H9 (cell line): Measurements from ENCODE around the gene TMEM184B. TPM values are rescaled to one million over a fixed set of nuclear protein-coding genes. Genes with fewer than 3 reads are reported as not detected.
A peak's percentile ranks its signal among the peaks of the same experiment; 100 is the strongest.

Source experiments
- DNase-seq: peaks from one replicate; pipeline ENCODE4 v3.0.0-alpha.2; 2017
- H2AFZ ChIP-seq: one replicate; pipeline ENCODE4 v1.6.1; 2013; ENCODE audit warnings: mild to moderate bottlenecking, low read length, control low read depth, moderate library complexity
- H2AK5ac ChIP-seq: 2 replicates; pipeline ENCODE4 v1.6.1; 2013; ENCODE audit warnings: low read length, control low read depth, mixed read lengths; ENCODE audit not compliant: insufficient read length
- H2BK120ac ChIP-seq: one replicate; pipeline ENCODE4 v1.6.1; 2013; ENCODE audit warnings: low read depth, mild to moderate bottlenecking, low read length, control low read depth, inconsistent platforms; ENCODE audit not compliant: poor library complexity, severe bottlenecking
- H2BK12ac ChIP-seq: 2 replicates; pipeline ENCODE4 v1.6.1; 2013; ENCODE audit warnings: low read length, control low read depth, mixed read lengths, low read depth; ENCODE audit not compliant: insufficient read length
- H2BK15ac ChIP-seq: 2 replicates; pipeline ENCODE4 v1.6.1; 2013; ENCODE audit warnings: low read depth, low read length, control low read depth
- H2BK20ac ChIP-seq: one replicate; pipeline ENCODE4 v1.6.1; 2013; ENCODE audit warnings: low read depth, mild to moderate bottlenecking, low read length, control low read depth, inconsistent platforms; ENCODE audit not compliant: poor library complexity, severe bottlenecking
- H2BK5ac ChIP-seq: 2 replicates; pipeline ENCODE4 v1.6.1; 2013; ENCODE audit warnings: low read length, control low read depth, mixed read lengths; ENCODE audit not compliant: insufficient read length
- H3K14ac ChIP-seq: 2 replicates; pipeline ENCODE4 v1.6.1; 2013; ENCODE audit warnings: low read length, control low read depth; ENCODE audit not compliant: insufficient read depth
- H3K18ac ChIP-seq: 2 replicates; pipeline ENCODE4 v1.6.1; 2013; ENCODE audit warnings: low read depth, mild to moderate bottlenecking, mixed read lengths, low read length, control low read depth; ENCODE audit not compliant: insufficient read length
- H3K23ac ChIP-seq: 2 replicates; pipeline ENCODE4 v1.6.1; 2013; ENCODE audit warnings: low read length, control low read depth, mixed read lengths, low read depth; ENCODE audit not compliant: insufficient read length
- H3K23me2 ChIP-seq: 2 replicates; pipeline ENCODE4 v1.6.1; 2013; ENCODE audit warnings: low read depth, mild to moderate bottlenecking, mixed read lengths, low read length, control low read depth; ENCODE audit not compliant: insufficient read length, poor library complexity, severe bottlenecking
- H3K27ac ChIP-seq: 2 replicates; pipeline ENCODE4 v1.5.1; 2013; ENCODE audit warnings: low read length, control low read depth, mixed read lengths, low read depth; ENCODE audit not compliant: insufficient read length
- H3K27me3 ChIP-seq: 2 replicates; pipeline ENCODE4 v1.6.1; 2013; ENCODE audit warnings: low read length, control low read depth, inconsistent platforms; ENCODE audit not compliant: insufficient read depth
- H3K4ac ChIP-seq: 2 replicates; pipeline ENCODE4 v1.6.1; 2013; ENCODE audit warnings: low read depth, mild to moderate bottlenecking, control low read depth, inconsistent platforms, low read length, moderate library complexity
- H3K4me1 ChIP-seq: 2 replicates; pipeline ENCODE4 v1.6.1; 2013; ENCODE audit warnings: low read length, control low read depth, inconsistent platforms; ENCODE audit not compliant: insufficient read depth
- H3K4me2 ChIP-seq: 2 replicates; pipeline ENCODE4 v1.6.1; 2013; ENCODE audit warnings: low read length, control low read depth, mixed read lengths; ENCODE audit not compliant: insufficient read length, insufficient read depth
- H3K56ac ChIP-seq: 2 replicates; pipeline ENCODE4 v1.6.1; 2013; ENCODE audit warnings: low read depth, mild to moderate bottlenecking, mixed read lengths, low read length, control low read depth; ENCODE audit not compliant: insufficient read length
- H3K79me1 ChIP-seq: 2 replicates; pipeline ENCODE4 v1.6.1; 2013; ENCODE audit warnings: low read depth, mild to moderate bottlenecking, moderate library complexity, low read length, control low read depth, inconsistent platforms; ENCODE audit not compliant: insufficient read depth, poor library complexity, severe bottlenecking
- H3K79me2 ChIP-seq: 2 replicates; pipeline ENCODE4 v1.6.1; 2013; ENCODE audit warnings: low read length, control low read depth, inconsistent platforms; ENCODE audit not compliant: insufficient read depth
- H3K9ac ChIP-seq: 2 replicates; pipeline ENCODE4 v1.6.1; 2013; ENCODE audit warnings: low read length, control low read depth, mixed read lengths; ENCODE audit not compliant: insufficient read length; ENCODE audit errors: extremely low read depth
- H3K9me3 ChIP-seq: one replicate; pipeline ENCODE4 v1.6.1; 2013; ENCODE audit warnings: low read depth, low read length, inconsistent platforms; ENCODE audit not compliant: control insufficient read depth
- H3T11ph ChIP-seq: one replicate; pipeline ENCODE4 v1.6.1; 2013; ENCODE audit warnings: mild to moderate bottlenecking, low read length, control low read depth, inconsistent platforms
- H4K20me1 ChIP-seq: one replicate; pipeline ENCODE4 v1.6.1; 2013; ENCODE audit not compliant: control insufficient read depth, insufficient read length, insufficient read depth
- H4K5ac ChIP-seq: 2 replicates; pipeline ENCODE4 v1.6.1; 2013; ENCODE audit warnings: low read depth, mild to moderate bottlenecking, mixed read lengths, low read length, control low read depth; ENCODE audit not compliant: insufficient read length
- H4K8ac ChIP-seq: replicated peaks from 2 replicates; pipeline ENCODE4 v1.6.1; 2013; ENCODE audit warnings: low read length, control low read depth, mixed read lengths, low read depth; ENCODE audit not compliant: insufficient read length
- H4K91ac ChIP-seq: 2 replicates; pipeline ENCODE4 v1.6.1; 2013; ENCODE audit warnings: low read depth, mild to moderate bottlenecking, moderate library complexity, mixed read lengths, low read length, control low read depth; ENCODE audit not compliant: insufficient read length
- H3K27ac Mint-ChIP-seq, 3 experiments: 2 replicates in 2 of 3; 3 replicates in 1 of 3; pipeline ENCODE4 v1.8.0; 2020 to 2021; ENCODE audit warnings: mixed read lengths in 3 of 3, mild to moderate bottlenecking in 1 of 3, moderate library complexity in 1 of 3
- H3K27me3 Mint-ChIP-seq: 2 replicates; pipeline ENCODE4 v1.8.0; 2021; ENCODE audit warnings: low read depth, mild to moderate bottlenecking, moderate library complexity, mixed read lengths
- H3K36me3 Mint-ChIP-seq, 3 experiments: 2 replicates in 2 of 3; 3 replicates in 1 of 3; pipeline ENCODE4 v1.8.0; 2020 to 2021; ENCODE audit warnings: low read depth in 3 of 3, mixed read lengths in 3 of 3; ENCODE audit not compliant: insufficient read depth in 1 of 3
- H3K4me1 Mint-ChIP-seq, 2 experiments: 2 replicates each; pipeline ENCODE4 v1.8.0; 2020; ENCODE audit warnings: mixed read lengths in 2 of 2
- H3K4me3 Mint-ChIP-seq, 2 experiments: 2 replicates in 1 of 2; 3 replicates in 1 of 2; pipeline ENCODE4 v1.8.0; 2020 to 2021; ENCODE audit warnings: mild to moderate bottlenecking in 2 of 2, mixed read lengths in 2 of 2, moderate library complexity in 1 of 2
- H3K9me3 Mint-ChIP-seq, 2 experiments: 2 replicates in 1 of 2; 3 replicates in 1 of 2; pipeline ENCODE4 v1.8.0; 2020; ENCODE audit warnings: mild to moderate bottlenecking in 2 of 2, mixed read lengths in 2 of 2, moderate library complexity in 1 of 2
- CTCF ChIP-seq: fragments of 200-600 bp; sonication (generic); conservative IDR thresholded peaks from 3 replicates; pipeline ENCODE4 v1.8.0; 2021; ENCODE audit warnings: antibody characterized with exemption, mild to moderate bottlenecking
- WGBS: extraction: QIAGEN DNeasy Blood & Tissue Kit; methylation state at CpG from one replicate; pipeline ENCODE4 v1.1.7; 2013; ENCODE audit warnings: missing lambda C conversion rate, low lambda C conversion rate, mixed read lengths; ENCODE audit not compliant: insufficient read length; ENCODE audit errors: extremely low coverage; 5-methylcytosine and 5-hydroxymethylcytosine counted together
- total RNA-seq: library from RNA; stranded (reverse); gene quantifications from 2 replicates; pipeline ENCODE4 v1.2.1, GENCODE V29; 2021

Gene TMEM184B
- total RNA-seq, 1 experiment from 2014 or later, result 58.5 TPM

- Mint-ChIP-seq H3K27ac (peak overlapping the region in 2 of 3 experiments; percentile 49 to 88; a peak in 3 of 7 replicates), H3K4me1 (peaks cover 19 to 33% of the 10 kb centered on the region in 2 experiments), H3K4me3 (no peak overlapping the region; a peak in 1 of 5 replicates), H3K27me3 (peaks cover 1% of the 10 kb centered on the region; the same call in 1 of the 2 replicates), H3K9me3 (no peaks in the 10 kb centered on the region), H3K36me3 (peaks cover 31 to 76% (median 62%) of the 10 kb centered on the region in 3 experiments; a peak in 6 of 7 replicates)
- DNase-seq, result no peak
- H3K9me3 ChIP-seq, result no peaks in the 10 kb centered on the region
- H3K23me2 ChIP-seq, result no peaks in the 10 kb centered on the region
- no peak overlapping the region for H3K18ac ChIP-seq
- H2BK12ac ChIP-seq, result no peak overlapping the region
- no peak overlapping the region for H3K27ac ChIP-seq
- no peak overlapping the region for H2BK120ac ChIP-seq
- no peak overlapping the region for H3K56ac ChIP-seq
- H2AK5ac ChIP-seq, result no peak overlapping the region
- H4K20me1 ChIP-seq, result peaks cover 2% of the 10 kb centered on the region
- no peak overlapping the region for H3K14ac ChIP-seq
- no CpG with 5 or more reads among the region's 22 CpGs for WGBS
- H3K79me1 ChIP-seq, result no peaks in the 10 kb centered on the region
- no peak overlapping the region for H2BK15ac ChIP-seq
- TF ChIP-seq CTCF, result 0 out of 3 replicates have a peak, but pooled peaks have one; percentile 12
- no peaks in the 10 kb centered on the region; the same call in 1 of the 2 replicates for H3K4me1 ChIP-seq
- H3K23ac ChIP-seq, result no peak overlapping the region
- H2AFZ ChIP-seq, result no peak overlapping the region
- no peak overlapping the region for H2BK5ac ChIP-seq
- no peaks in the 10 kb centered on the region for H3K27me3 ChIP-seq
- no peak overlapping the region for H4K91ac ChIP-seq
- H3T11ph ChIP-seq, result no peak overlapping the region
- H3K79me2 ChIP-seq, result no peaks in the 10 kb centered on the region
- H2BK20ac ChIP-seq, result no peak overlapping the region
- H3K4ac ChIP-seq, result no peak overlapping the region
- H4K5ac ChIP-seq, result no peak overlapping the region
- no peak overlapping the region for H3K9ac ChIP-seq
- no peak overlapping the region for H3K4me2 ChIP-seq
- no peak overlapping the region for H4K8ac ChIP-seq
These were observed 18.5 kb upstream of the TMEM184B start for GRCh38 chr22:38291201-38291777.
